Right ventricle myocardium inferior (tissue), 1 donor: ENCODE measurements around the gene CDH23. TPM values are rescaled to one million over a fixed set of nuclear protein-coding genes. Genes with fewer than 3 reads are reported as not detected.
A peak's percentile ranks its signal among the peaks of the same experiment; 100 is the strongest.

Source experiments
- ATAC-seq: fragments of 200-7000 bp; cut with Tn5 transposase; one replicate; pipeline ENCODE4 v1.9.1; 2020; ENCODE audit warnings: mild to moderate bottlenecking, moderate library complexity
- DNase-seq: peaks from one replicate; pipeline ENCODE4 v3.0.0; 2021; ENCODE audit errors: missing footprints
- intact Hi-C: fragments of 100-400 bp; cut with DNase I; formaldehyde crosslinking; loops from one replicate; pipeline ENCODE4 v1.11.0; 2022
- total RNA-seq: library from RNA; stranded (reverse); fragmentation: NEBNext Ultra II Directional; extraction: Animal tissue kit (Norgen Biotek cat#: 25700); gene quantifications from one replicate; pipeline ENCODE4 v1.2.1, GENCODE V29; 2021
- donor health status: DM: no; HTN: yes; CAD: no; lungs with severe emphysema.

Gene CDH23
- total RNA-seq, 1 donor from 2014 or later = 4.8 TPM

DNA sequence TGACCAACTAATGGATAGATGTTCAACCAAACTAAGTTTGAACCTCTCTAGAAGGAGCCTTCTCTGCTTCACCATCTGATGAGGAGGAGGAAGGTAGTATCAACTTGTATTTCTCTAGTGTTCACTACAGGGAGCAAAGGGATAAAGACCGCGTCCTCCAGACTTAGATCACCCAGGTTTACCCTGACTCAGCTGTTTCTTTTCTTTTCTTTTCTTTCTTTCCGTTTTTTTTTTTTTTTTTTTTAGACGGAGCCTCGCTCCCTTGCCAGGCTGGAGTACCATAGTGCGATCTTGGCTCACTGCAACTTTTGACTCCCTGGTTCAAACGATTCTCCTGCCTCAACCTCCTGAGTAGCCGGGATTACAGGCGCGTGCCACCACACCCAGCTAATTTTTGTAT lies 263.0 kb downstream of the CDH23 start:
- ATAC-seq (no peak), DNase-seq (no peak)
- intact Hi-C loops = no loop called here

DNA sequence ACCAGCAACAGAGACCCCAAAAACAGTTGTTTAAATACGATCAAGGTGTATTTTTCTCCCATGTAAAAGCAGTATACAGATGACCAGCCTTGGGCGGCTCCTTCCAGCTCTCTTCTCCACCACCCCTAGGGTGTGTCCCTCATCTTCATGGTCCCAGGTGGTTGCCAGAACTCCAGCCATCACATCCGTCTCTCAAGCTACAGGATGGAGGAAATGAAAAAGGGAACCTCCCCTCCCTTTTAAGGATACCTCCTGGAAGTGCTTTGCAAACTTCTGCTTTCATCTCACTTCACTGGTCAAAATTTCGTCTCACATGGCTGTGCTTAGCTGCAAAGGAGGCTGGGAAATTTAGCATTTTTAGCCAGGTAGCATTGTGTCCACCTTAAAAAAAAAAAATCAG lies 263.6 kb downstream of the CDH23 start:
- no peak for DNase-seq
- no peak for ATAC-seq
- intact Hi-C loops = no loop called here

GRCh38 chr10:71661060-71661622 lies 264.4 kb downstream of the CDH23 start:
- ATAC-seq = no peak
- intact Hi-C loops = no loop called here
- DNase-seq = no peak

GRCh38 chr10:71661779-71662336 lies 265.1 kb downstream of the CDH23 start:
- no peak for DNase-seq
- intact Hi-C loops = no loop called here
- no peak for ATAC-seq

DNA sequence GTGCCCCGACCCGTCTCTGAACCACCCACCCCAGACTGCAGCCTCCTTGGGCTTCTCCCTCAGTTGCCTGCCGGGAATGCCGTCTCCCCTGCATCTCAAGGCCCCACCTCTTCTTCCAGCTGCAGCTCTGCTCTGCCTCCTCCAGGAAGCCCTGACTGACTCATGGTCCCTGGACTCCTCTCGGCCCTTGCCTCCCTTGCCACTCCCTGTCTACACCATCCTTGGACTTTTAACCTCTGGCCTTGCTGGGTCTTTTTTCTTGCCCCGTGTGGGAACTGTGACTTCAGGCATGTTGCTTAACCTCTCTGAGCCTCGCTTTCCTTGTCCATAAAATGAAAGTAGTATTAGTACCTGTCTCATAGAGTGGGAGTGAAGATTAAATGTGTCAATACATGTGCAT lies 266.6 kb downstream of the CDH23 start:
- DNase-seq (no peak), ATAC-seq (no peak)
- intact Hi-C loops = no loop called here

DNA sequence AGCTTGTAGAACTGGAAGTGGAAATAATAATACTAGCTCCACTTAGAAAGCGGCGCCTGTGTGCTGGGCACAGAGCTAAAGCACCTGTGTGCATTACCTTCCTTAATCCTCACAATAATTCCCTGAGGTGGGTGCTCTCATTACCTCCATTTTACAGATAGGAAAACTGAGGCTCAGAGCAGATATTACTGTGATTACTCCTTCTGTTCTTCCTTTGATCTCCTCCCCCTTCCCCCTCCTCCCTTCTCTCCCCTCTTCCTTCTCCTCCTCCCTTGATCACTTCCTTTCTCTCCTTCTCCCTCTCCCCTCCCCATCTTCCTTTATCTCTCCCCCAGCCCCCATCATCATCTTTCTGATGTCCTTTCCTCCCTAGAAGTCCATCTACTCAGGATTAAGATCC lies 267.9 kb downstream of the CDH23 start:
- intact Hi-C loops = no loop called here
- ATAC-seq (no peak), DNase-seq (no peak)

GRCh38 chr10:71665456-71665855 lies 268.7 kb downstream of the CDH23 start:
- ATAC-seq (no peak), DNase-seq (no peak)
- intact Hi-C loops = loop anchor here (5.0 kb wide), 1 partner anchor 37 kb away; no protein-coding TSS in a partner anchor

GRCh38 chr10:71666639-71667386 lies 270.1 kb downstream of the CDH23 start:
- DNase-seq (no peak), ATAC-seq (no peak)
- intact Hi-C loops = loop anchor here (5.0 kb wide), 1 partner anchor 35 kb away; no protein-coding TSS in a partner anchor

GRCh38 chr10:71667387-71667752 lies 270.6 kb downstream of the CDH23 start:
- intact Hi-C loops = loop anchor here (5.0 kb wide), 1 partner anchor 35 kb away; no protein-coding TSS in a partner anchor
- ATAC-seq (no peak), DNase-seq (no peak)

DNA sequence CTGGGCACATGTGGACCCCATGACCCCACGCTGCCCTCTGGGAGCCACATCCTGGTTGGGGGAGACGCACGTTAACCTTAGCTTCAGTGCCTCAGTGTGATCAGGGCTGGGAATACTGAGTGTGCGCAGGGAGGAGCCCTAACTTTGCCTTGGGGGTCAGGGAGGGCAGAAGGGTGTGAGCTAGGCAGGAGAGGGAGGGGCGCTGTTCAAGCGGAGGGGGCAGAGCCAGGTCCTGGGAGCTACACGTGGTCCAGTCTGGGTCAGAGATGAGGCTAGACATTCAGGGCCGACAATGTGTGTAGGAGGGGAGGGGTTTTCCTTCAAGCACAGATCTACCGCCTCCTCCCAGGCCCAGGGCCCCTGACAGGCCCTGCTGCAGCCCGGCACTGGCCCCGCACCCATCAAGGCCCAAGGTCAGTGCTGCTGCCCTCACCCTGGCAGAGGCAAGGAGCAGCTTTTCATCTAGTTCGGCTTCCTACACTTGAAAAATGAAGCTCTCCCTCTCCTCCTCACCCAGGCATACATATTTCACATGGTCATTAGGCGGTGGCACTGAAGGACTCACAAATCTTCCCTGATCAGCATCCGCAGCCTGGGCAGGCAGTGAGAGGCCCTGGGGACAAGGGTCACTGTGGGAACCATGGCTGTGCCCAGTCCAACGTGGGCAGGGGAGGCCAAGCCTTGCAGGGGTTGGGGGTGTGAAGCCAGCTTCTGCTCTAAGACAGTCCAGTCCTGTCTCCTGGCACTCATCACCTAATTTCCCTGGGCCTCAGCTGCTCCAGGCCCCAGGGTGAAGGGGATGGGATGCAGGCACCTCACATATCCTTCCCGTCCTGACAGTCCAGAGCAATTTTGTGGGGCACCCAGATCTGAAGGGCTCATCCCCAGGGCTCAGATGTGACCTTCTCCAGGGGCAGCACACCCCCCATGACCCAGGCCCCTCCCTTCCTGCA lies 275.6 kb downstream of the CDH23 start:
- no peak for ATAC-seq
- no peak for DNase-seq
- intact Hi-C loops = no loop called here

DNA sequence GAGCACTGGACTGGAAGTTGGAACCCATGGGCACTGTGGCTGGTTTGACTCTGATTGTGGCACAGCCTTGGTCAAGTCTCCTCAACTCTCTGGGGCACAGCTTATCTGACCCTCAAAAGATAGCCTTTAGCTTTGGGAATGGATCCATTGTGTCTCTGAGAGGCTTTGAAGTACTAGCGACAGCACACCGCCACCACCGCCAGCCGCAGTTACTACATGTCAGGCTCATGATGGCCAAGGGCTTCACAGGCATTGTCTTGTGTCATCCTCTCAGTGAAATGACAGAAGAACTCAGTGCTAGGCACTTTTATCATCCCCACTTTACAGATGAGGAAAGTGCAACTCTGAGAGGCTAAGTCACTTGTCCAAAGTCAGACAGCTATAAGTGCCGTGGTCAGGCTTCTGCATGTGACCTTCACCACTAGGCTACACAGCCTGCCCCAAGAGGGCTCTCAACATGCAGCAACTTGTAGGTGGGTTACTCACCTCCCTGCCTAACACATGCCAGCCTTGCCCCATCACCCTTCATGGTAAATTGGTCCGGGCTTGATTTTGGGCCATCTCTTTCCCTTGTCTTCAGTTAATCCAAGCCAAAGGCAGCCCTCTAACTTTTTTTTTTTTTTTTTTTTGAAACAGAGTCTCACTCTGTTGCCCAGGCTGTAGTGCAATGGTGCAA lies 278.7 kb downstream of the CDH23 start:
- DNase-seq (no peak), ATAC-seq (no peak)
- intact Hi-C loops = no loop called here

DNA sequence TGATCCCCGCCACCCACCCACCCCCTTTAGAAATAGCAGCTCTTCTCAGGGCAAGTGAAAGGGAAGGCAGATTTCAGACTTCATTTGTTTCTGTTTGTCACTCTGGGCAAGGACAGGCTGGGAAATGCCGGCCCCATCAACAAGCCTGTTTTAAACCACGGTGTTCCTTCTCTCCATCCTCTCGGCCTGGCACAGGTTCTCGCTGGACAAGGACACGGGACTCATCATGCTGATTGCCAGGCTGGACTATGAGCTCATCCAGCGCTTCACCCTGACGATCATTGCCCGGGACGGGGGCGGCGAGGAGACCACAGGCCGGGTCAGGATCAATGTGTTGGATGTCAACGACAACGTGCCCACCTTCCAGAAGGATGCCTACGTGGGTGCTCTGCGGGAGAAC lies 280.5 kb downstream of the CDH23 start:
- DNase-seq (no peak), ATAC-seq (no peak)
- intact Hi-C loops = no loop called here

DNA sequence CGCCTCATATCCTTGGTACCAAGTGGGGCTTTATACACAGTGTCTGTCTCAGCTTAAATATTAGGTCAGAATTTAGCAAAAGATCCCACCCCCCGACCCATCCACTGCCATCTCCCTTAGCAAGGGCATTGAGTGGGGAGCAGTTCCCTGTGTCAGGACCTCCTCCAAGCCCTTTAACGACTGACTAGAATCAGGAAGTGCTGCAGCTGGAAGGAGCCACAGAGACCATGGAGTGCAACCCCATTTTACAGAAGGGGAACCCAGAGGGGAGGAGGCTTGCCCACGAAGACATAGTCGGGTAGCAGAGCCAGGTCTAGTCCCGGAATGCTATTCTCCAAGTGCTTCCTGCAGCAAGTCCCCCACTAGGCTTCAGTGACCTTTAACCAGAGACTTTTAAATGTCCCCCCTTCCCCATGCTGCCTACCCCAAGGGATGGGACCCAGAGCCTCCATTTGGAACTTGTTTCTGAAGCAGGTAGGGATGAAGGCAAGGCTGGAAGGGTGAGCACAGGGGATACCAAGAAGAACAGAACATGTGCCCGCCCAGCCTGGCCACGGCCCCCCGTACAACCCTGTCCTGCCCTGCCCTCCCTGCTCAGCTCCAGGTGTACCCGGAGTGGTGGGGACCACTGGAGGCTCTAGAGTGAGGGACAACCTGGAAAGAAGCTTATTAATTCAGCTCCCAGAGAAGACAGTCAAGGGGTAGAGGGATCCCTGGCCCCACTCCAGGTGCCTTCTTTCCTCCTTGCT lies 281.5 kb downstream of the CDH23 start:
- intact Hi-C loops = no loop called here
- ATAC-seq = no peak
- DNase-seq = no peak

GRCh38 chr10:71679425-71679824 lies 282.7 kb downstream of the CDH23 start:
- peak; percentile 45 for ATAC-seq

GRCh38 chr10:71681977-71682376 lies 285.3 kb downstream of the CDH23 start:
- no peak for DNase-seq
- intact Hi-C loops = no loop called here
- ATAC-seq = no peak

More at GRCh38 chr10:71679425-71679824, 282.7 kb downstream of the CDH23 start:
- no peak for DNase-seq
- intact Hi-C loops = no loop called here

DNA sequence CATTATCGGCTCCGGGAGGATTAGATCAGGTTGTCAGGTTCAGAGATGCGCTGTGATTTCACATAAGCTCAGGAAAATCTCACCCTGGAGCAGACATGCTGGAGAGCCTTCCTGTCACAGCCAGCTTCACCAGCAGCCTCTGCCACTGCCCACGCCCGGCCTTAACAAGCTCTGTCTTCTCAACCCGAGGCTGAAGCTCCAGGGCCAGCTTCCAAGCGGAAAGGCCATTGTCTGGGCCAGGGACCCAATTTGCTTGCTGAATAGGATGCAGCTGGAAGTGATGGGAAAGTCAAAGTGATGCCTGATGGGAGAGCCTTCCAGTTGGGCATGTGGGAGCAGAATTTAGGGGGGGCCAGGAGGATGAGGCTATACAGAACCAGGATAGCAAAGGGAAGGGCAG lies 286.6 kb downstream of the CDH23 start:
- DNase-seq (no peak), ATAC-seq (no peak)
- intact Hi-C loops = no loop called here

GRCh38 chr10:71684356-71685173 lies 287.8 kb downstream of the CDH23 start:
- intact Hi-C loops = no loop called here
- DNase-seq (no peak), ATAC-seq (no peak)
